ENCODE data around the gene GNL3.

Gene GNL3

GRCh38 chr3:52743152-52743551 lies 57.3 kb downstream of the GNL3 start:
- Histone ChIP-seq H3K27ac (ENCODE audit: low read depth, low read length, poor library complexity, severe bottlenecking) (no peak overlapping the region), H3F3A (ENCODE audit: insufficient read depth, low read length) (no peaks in the 10 kb centered on the region), H3K9me2 (ENCODE audit: low read depth, low read length) (no peaks in the 10 kb centered on the region), H3K9ac (ENCODE audit: low read length) (no peak overlapping the region), H3K27me3 (ENCODE audit: insufficient read depth, low read length) (no peaks in the 10 kb centered on the region), H3K4me1 (ENCODE audit: insufficient read depth, low read length, severe bottlenecking) (no peaks in the 10 kb centered on the region), H3K36me3 (ENCODE audit: insufficient read depth, low read length) (peaks cover 70% of the 10 kb centered on the region), H2AFZ (ENCODE audit: low read length) (no peak overlapping the region), H3K9me3 (ENCODE audit: low read length) (0 out of 2 replicates have a peak, but pooled peaks cover 4% of the 10 kb centered on the region), H4K20me1 (ENCODE audit: insufficient read depth, low read length) (no peaks in the 10 kb centered on the region), H3K4me3 (ENCODE audit: low read depth, low read length, poor library complexity, severe bottlenecking) (no peak overlapping the region), H3K79me2 (ENCODE audit: insufficient read depth, low read length) (no peaks in the 10 kb centered on the region), H3K4me2 (ENCODE audit: low read length) (no peak overlapping the region)
- TF ChIP-seq EZH2 (IDR thresholded peaks at IDR 0.05; ENCODE audit: borderline replicate concordance, low read length) (no peak), CTCF (IDR thresholded peaks at IDR 0.05; ENCODE audit: low read length) (no peak)

- Histone ChIP-seq H3F3A (ENCODE audit: insufficient read depth, low read length) (no peaks in the 10 kb centered on the region), H3K9me3 (ENCODE audit: low read length) (0 out of 2 replicates have a peak, but pooled peaks cover 4% of the 10 kb centered on the region), H3K4me1 (ENCODE audit: insufficient read depth, low read length, severe bottlenecking) (no peaks in the 10 kb centered on the region), H3K4me2 (ENCODE audit: low read length) (no peak overlapping the region), H3K9ac (ENCODE audit: low read length) (no peak overlapping the region), H3K36me3 (ENCODE audit: insufficient read depth, low read length) (peaks cover 71% of the 10 kb centered on the region), H4K20me1 (ENCODE audit: insufficient read depth, low read length) (no peaks in the 10 kb centered on the region), H3K9me2 (ENCODE audit: low read depth, low read length) (no peaks in the 10 kb centered on the region), H3K79me2 (ENCODE audit: insufficient read depth, low read length) (no peaks in the 10 kb centered on the region), H3K4me3 (ENCODE audit: low read depth, low read length, poor library complexity, severe bottlenecking) (no peak overlapping the region), H3K27ac (ENCODE audit: low read depth, low read length, poor library complexity, severe bottlenecking) (no peak overlapping the region), H3K27me3 (ENCODE audit: insufficient read depth, low read length) (no peaks in the 10 kb centered on the region), H2AFZ (ENCODE audit: low read length) (no peak overlapping the region)
- TF ChIP-seq CTCF (IDR thresholded peaks at IDR 0.05; ENCODE audit: low read length), result no peak
These were observed 57.9 kb downstream of the GNL3 start for GRCh38 chr3:52743721-52744120.
